GM12864 (cell line): ENCODE results near the gene STEAP3.

Experiments
- DNase-seq: peaks from one replicate; pipeline ENCODE4 v3.0.0-alpha.2; 2011; ENCODE audit warnings: low read depth
- H3K4me3 ChIP-seq: 2 replicates; pipeline ENCODE4 v1.5.1; 2011; ENCODE audit warnings: mild to moderate bottlenecking, low read depth, low read length, control low read depth
- TF ChIP-seq, protein P1 (sequence below): IDR thresholded peaks from 2 replicates; pipeline ENCODE4 v1.5.1; 2011; ENCODE audit warnings: low read depth, mild to moderate bottlenecking, moderate library complexity, low read length, control low read depth, inconsistent platforms; ENCODE audit errors: missing control alignments

The STEAP3 gene

DNA sequence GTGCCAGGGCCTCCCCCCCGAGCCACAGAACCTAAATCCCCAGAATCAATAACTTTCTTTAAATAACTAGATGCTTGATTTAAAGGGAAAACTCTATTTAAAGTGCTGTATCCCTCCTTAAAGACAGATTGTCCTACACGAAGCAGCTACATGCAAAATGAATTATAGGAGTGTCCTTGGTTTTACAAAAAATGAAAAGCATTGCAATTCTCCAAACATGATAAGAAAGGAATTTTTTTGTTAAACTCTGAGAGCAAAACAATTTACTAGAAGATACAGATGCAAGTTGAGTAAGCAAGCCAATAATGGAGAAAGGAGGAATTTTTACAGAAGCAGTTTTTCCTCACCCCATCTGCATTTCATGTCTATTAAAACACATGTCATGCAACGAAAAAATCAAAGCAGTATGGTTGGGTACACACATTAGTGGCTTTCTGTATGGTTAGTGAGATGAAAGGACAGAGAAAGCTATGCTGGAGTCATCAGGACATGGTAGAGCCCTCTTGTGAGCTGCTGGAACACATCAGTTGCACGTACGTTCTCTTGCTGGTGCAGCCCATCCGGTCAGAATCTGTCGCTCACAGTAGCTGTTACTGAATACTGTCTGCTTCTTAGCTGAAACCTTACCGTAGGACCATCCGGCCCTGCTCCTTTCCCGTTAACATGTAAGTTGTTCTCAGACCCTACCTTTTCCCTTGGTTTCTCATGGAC is 25.9 kb upstream of the STEAP3 start:
- TF ChIP-seq, protein P1, sequence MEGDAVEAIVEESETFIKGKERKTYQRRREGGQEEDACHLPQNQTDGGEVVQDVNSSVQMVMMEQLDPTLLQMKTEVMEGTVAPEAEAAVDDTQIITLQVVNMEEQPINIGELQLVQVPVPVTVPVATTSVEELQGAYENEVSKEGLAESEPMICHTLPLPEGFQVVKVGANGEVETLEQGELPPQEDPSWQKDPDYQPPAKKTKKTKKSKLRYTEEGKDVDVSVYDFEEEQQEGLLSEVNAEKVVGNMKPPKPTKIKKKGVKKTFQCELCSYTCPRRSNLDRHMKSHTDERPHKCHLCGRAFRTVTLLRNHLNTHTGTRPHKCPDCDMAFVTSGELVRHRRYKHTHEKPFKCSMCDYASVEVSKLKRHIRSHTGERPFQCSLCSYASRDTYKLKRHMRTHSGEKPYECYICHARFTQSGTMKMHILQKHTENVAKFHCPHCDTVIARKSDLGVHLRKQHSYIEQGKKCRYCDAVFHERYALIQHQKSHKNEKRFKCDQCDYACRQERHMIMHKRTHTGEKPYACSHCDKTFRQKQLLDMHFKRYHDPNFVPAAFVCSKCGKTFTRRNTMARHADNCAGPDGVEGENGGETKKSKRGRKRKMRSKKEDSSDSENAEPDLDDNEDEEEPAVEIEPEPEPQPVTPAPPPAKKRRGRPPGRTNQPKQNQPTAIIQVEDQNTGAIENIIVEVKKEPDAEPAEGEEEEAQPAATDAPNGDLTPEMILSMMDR, result no peak
- no peak overlapping the region for H3K4me3 ChIP-seq
- no peak for DNase-seq

DNA sequence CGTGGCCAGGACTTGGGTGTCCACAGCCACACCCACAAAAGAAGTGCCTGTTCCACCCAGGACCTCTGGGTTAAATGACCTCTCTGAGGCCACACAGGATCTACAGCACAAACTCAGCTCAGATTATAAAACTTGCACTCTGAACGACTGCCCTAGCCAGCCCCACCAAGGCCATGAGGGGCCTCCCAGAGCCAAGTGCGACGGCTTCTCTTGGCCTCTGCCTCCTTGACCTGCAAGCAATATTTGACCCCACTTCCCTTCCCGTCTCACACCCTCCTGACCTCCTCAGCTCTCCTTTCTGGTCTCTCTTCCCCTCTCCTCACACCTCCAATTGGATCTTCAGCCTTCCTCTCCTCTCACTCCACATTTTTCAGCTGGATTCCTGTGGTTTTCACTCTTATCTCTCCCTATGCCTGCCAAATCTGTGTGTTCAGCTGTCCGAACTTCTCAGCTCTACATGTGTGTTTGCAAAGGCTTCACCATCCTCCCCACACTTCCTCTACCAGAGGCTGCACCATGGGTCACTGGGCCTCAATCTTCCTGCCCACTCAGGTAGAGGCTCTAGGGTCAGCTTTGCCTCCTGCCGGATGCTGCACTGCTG is 25.3 kb upstream of the STEAP3 start:
- DNase-seq, result no peak

DNA sequence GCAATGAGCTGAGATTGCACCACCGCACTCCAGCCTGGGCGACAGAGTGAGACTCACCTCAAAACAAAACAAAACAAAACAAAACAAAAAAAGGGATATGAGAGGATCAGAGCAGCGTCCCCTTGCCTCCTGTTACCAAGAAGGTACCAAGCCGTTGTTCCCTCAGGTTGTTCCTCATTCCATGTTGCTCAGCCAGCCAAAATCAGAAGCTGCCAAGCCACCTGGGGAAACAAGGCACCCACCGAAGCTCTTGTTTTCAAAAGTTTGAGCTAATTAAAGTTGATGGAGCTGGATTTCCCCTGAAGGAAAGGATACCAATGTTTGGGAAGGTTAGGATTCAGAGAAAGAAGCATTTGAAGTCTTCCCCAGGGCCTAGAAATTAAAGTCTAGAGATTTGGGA is 21.8 kb upstream of the STEAP3 start:
- TF ChIP-seq, protein P1, result no peak
- no peak for DNase-seq
- no peak overlapping the region for H3K4me3 ChIP-seq

More for the DNA sequence above, 25.3 kb upstream of the STEAP3 start:
- TF ChIP-seq, protein P1, result no peak
- no peak overlapping the region for H3K4me3 ChIP-seq

DNA sequence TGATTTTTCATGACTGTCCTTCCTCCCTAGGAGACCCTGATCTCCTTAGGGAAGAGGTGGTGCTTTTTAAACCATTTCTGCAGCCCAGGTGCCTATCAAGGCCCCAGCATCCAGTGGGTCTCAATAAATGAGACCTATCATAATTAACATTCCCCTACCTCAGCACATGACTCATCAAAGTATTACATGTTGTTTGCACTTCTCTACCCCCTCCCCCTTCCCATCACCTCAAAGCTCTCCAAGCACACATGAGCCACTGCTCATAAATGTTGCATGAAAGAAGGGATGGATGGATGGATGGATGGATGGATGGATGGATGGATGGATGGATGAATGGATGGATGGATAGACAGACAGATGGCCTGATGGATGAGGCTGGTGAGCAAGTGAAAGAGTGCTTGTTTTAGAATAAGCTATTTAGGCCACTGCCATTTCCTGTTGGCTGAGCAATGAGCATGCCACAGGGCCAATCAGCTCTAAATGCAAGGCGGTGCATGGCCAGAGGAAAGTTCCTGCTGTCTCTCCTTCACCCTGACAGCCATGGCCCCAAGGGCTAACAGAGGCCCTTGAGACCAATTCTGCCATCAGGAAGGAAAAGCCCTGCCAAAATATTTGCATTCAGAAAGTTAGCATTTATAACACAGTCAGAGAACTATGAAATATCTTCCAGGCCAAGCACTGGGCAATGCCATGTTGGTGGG is 20.9 kb upstream of the STEAP3 start:
- DNase-seq, result no peak
- TF ChIP-seq, protein P1, result no peak
- no peak overlapping the region for H3K4me3 ChIP-seq

DNA sequence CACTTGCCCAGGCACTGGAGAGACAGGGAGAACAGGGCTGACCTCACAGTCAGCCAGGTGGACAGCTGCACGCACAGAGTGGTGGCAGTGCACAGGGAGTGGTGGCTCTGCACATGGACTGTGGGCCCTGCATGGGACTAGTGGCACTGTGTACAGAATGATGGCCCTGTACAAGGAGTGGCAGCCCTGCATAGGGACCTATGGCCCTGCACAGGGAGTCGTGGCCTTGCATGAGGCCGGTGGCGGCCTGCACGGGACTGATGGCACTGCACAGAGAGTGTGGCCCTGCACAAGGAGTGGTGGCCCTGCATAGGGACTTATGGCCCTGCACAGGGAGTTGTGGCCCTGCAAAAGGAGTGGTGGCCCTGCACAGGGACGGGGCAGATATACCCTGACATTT is 19.1 kb upstream of the STEAP3 start:
- no peak for DNase-seq
- TF ChIP-seq, protein P1, result no peak
- no peak overlapping the region for H3K4me3 ChIP-seq

DNA sequence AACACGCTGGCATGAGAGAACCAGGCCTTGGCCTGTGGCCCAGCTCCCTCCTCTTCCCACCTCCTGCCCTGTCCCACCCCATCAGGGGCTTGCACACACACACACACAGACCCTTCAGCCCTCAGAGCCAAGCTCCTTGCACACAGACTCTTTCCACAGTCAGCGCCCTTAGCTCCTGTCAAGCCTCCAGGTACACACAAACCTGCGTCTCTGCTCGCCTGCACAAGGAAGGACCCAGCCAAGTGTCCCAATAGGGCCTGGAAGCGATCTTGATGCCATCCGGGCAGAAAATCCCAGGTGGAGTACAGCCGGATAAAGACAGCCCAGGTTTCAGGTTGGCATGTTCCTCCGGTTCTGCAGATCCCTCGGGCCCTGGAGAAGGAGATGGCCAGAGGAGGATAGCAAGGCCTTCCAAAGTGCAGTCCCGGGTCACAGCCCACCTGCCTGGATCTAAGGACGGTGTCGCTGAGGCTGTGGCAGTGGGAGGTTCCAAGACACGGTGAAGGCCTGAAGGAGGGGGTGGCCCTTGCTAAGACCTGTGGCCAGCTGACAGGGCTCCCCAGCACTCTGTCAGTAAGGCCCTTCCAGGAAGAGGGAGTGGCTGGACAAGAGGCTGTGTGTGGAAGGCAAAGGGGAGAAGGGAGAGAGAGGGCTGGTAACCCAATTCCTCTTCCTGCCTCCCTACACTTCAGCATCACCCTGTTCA is 18.5 kb upstream of the STEAP3 start:
- TF ChIP-seq, protein P1, result no peak
- DNase-seq, result no peak
- no peak overlapping the region for H3K4me3 ChIP-seq
